Measurements from ENCODE around the gene AXIN2.
"Not testable (repeated sequence)": the region's sequence is repeated elsewhere in the genome, so short reads cannot be mapped to it uniquely, and the experiment has no call there.

Gene AXIN2

GRCh38 chr17:65515512-65515911 is 45.9 kb downstream of the AXIN2 start:
- Mint-ChIP-seq H3K36me3 (no peaks in the 10 kb centered on the region), H3K27ac (no peak overlapping the region), H3K4me1 (peaks cover 0 to 6% of the 10 kb centered on the region in 2 donors), H3K9me3 (peaks cover 0 to 1% of the 10 kb centered on the region in 2 donors), H3K4me3 (no peak overlapping the region), H3K27me3 (peaks cover 28 to 44% of the 10 kb centered on the region in 2 donors)
- DNase-seq (no peak), ATAC-seq (replicated peaks) (no peak)

GRCh38 chr17:65514541-65514940 is 46.9 kb downstream of the AXIN2 start:
- Mint-ChIP-seq H3K9me3 (peaks cover 0 to 1% of the 10 kb centered on the region in 2 donors), H3K27me3 (peaks cover 28 to 43% of the 10 kb centered on the region in 2 donors), H3K36me3 (no peaks in the 10 kb centered on the region), H3K4me3 (no peak overlapping the region), H3K4me1 (peaks cover 0 to 6% of the 10 kb centered on the region in 2 donors), H3K27ac (no peak overlapping the region)
- ATAC-seq (replicated peaks) = no peak
- DNase-seq = no peak

GRCh38 chr17:65514082-65514481 is 47.4 kb downstream of the AXIN2 start:
- no peak overlapping the region for H3K27ac Mint-ChIP-seq
- peaks cover 0 to 1% of the 10 kb centered on the region in 2 donors for H3K9me3 Mint-ChIP-seq
- DNase-seq (no peak), ATAC-seq (replicated peaks) (no peak)
- H3K36me3 Mint-ChIP-seq = no peaks in the 10 kb centered on the region
- no peak overlapping the region for H3K4me3 Mint-ChIP-seq
- peaks cover 0 to 6% of the 10 kb centered on the region in 2 donors for H3K4me1 Mint-ChIP-seq
- peaks cover 28 to 39% of the 10 kb centered on the region in 2 donors for H3K27me3 Mint-ChIP-seq

GRCh38 chr17:65511316-65511715 is 50.1 kb downstream of the AXIN2 start:
- Mint-ChIP-seq H3K4me3 (no peak overlapping the region), H3K9me3 (peaks cover 0 to 1% of the 10 kb centered on the region in 2 donors), H3K4me1 (no peaks in the 10 kb centered on the region), H3K27ac (no peak overlapping the region), H3K27me3 (peaks cover 9 to 16% of the 10 kb centered on the region in 2 donors), H3K36me3 (no peaks in the 10 kb centered on the region)
- ATAC-seq (replicated peaks) (no peak), DNase-seq (no peak)

GRCh38 chr17:65509032-65509431 is 52.4 kb downstream of the AXIN2 start:
- no peak overlapping the region for H3K4me3 Mint-ChIP-seq
- no peaks in the 10 kb centered on the region for H3K36me3 Mint-ChIP-seq
- H3K9me3 Mint-ChIP-seq = peaks cover 3 to 5% of the 10 kb centered on the region in 2 donors
- ATAC-seq (replicated peaks) (no peak), DNase-seq (no peak)
- H3K27ac Mint-ChIP-seq = no peak overlapping the region
- H3K4me1 Mint-ChIP-seq = no peaks in the 10 kb centered on the region
- H3K27me3 Mint-ChIP-seq = peaks cover 3 to 7% of the 10 kb centered on the region in 2 donors

GRCh38 chr17:65504673-65505072 is 56.8 kb downstream of the AXIN2 start:
- not testable (repeated sequence) for H3K27ac Mint-ChIP-seq; DNase-seq; H3K4me3 Mint-ChIP-seq; H3K4me1 Mint-ChIP-seq; H3K9me3 Mint-ChIP-seq; ATAC-seq (replicated peaks); H3K36me3 Mint-ChIP-seq
- peaks cover 10 to 11% of the 10 kb centered on the region in 2 donors for H3K27me3 Mint-ChIP-seq

- Mint-ChIP-seq H3K4me1 (no peaks in the 10 kb centered on the region), H3K27me3 (peaks cover 16 to 17% of the 10 kb centered on the region in 2 donors), H3K9me3 (peaks cover 5% of the 10 kb centered on the region in 2 donors), H3K36me3 (no peaks in the 10 kb centered on the region), H3K4me3 (no peak overlapping the region), H3K27ac (no peak overlapping the region)
- ATAC-seq (replicated peaks) (no peak), DNase-seq (no peak)
Measured at GRCh38 chr17:65504141-65504540, 57.3 kb downstream of the AXIN2 start.

- Mint-ChIP-seq H3K36me3 (no peaks in the 10 kb centered on the region), H3K4me3 (no peak overlapping the region), H3K4me1 (no peaks in the 10 kb centered on the region), H3K27me3 (peaks cover 18% of the 10 kb centered on the region in 2 donors), H3K9me3 (peaks cover 5% of the 10 kb centered on the region in 2 donors), H3K27ac (no peak overlapping the region)
- DNase-seq (no peak), ATAC-seq (replicated peaks) (no peak)
Measured at GRCh38 chr17:65503557-65503956, 57.9 kb downstream of the AXIN2 start.

- no peaks in the 10 kb centered on the region for H3K4me1 Mint-ChIP-seq
- H3K4me3 Mint-ChIP-seq = no peak overlapping the region
- H3K36me3 Mint-ChIP-seq = no peaks in the 10 kb centered on the region
- no peak overlapping the region for H3K27ac Mint-ChIP-seq
- DNase-seq (no peak), ATAC-seq (replicated peaks) (no peak)
- H3K27me3 Mint-ChIP-seq = peaks cover 39 to 43% of the 10 kb centered on the region in 2 donors
- H3K9me3 Mint-ChIP-seq = peaks cover 0 to 2% of the 10 kb centered on the region in 2 donors
Measured at GRCh38 chr17:65498816-65499215, 62.6 kb downstream of the AXIN2 start.

- Mint-ChIP-seq H3K9me3 (peaks cover 0 to 2% of the 10 kb centered on the region in 2 donors), H3K36me3 (no peaks in the 10 kb centered on the region), H3K4me1 (no peaks in the 10 kb centered on the region), H3K27ac (no peak overlapping the region), H3K27me3 (peaks cover 43 to 45% of the 10 kb centered on the region in 2 donors), H3K4me3 (no peak overlapping the region)
- ATAC-seq (replicated peaks) (no peak), DNase-seq (no peak)
Measured at GRCh38 chr17:65496801-65497200, 64.6 kb downstream of the AXIN2 start.

GRCh38 chr17:65495122-65496055 is 66.1 kb downstream of the AXIN2 start:
- Mint-ChIP-seq H3K36me3 (no peaks in the 10 kb centered on the region), H3K4me1 (no peaks in the 10 kb centered on the region), H3K9me3 (peaks cover 0 to 2% of the 10 kb centered on the region in 2 donors), H3K27ac (no peak overlapping the region), H3K27me3 (peaks cover 50 to 54% of the 10 kb centered on the region in 2 donors), H3K4me3 (no peak overlapping the region)
- ATAC-seq (replicated peaks) (no peak), DNase-seq (no peak)

GRCh38 chr17:65489413-65490155 is 71.9 kb downstream of the AXIN2 start:
- H3K4me1 Mint-ChIP-seq = no peaks in the 10 kb centered on the region

GRCh38 chr17:65488665-65489064 is 72.8 kb downstream of the AXIN2 start:
- H3K9me3 Mint-ChIP-seq = no peaks in the 10 kb centered on the region
- no peak overlapping the region for H3K27ac Mint-ChIP-seq
- H3K4me3 Mint-ChIP-seq = no peak overlapping the region
- no peaks in the 10 kb centered on the region for H3K36me3 Mint-ChIP-seq
- H3K27me3 Mint-ChIP-seq = peaks cover 22 to 34% of the 10 kb centered on the region in 2 donors
- no peaks in the 10 kb centered on the region for H3K4me1 Mint-ChIP-seq
- DNase-seq (no peak), ATAC-seq (replicated peaks) (no peak)

More at GRCh38 chr17:65489413-65490155, 71.9 kb downstream of the AXIN2 start:
- no peak for ATAC-seq (replicated peaks)
- Mint-ChIP-seq H3K27ac (no peak overlapping the region), H3K4me3 (no peak overlapping the region), H3K9me3 (no peaks in the 10 kb centered on the region), H3K36me3 (no peaks in the 10 kb centered on the region), H3K27me3 (peaks cover 22 to 34% of the 10 kb centered on the region in 2 donors)
- DNase-seq = no peak

- no peak overlapping the region for H3K4me3 Mint-ChIP-seq
- peaks cover 22 to 34% of the 10 kb centered on the region in 2 donors for H3K27me3 Mint-ChIP-seq
- no peaks in the 10 kb centered on the region for H3K36me3 Mint-ChIP-seq
- no peaks in the 10 kb centered on the region for H3K4me1 Mint-ChIP-seq
- no peak overlapping the region for H3K27ac Mint-ChIP-seq
- ATAC-seq (replicated peaks) (no peak), DNase-seq (no peak)
- no peaks in the 10 kb centered on the region for H3K9me3 Mint-ChIP-seq
Measured at GRCh38 chr17:65487990-65488389, 73.5 kb downstream of the AXIN2 start.

Data from stimulated activated naive B cell treated with anti-CD40 and anti-IgM and Interleukin-4, amounts not matched to agents 10 μg/mL and 1 μg/mL and 100 μg/mL, for 72 hours (primary cell).